CD4-positive, alpha-beta T cell treated with Interleukin-15 for 1 hour (primary cell): Measurements from ENCODE around the gene SUGP1.
"Not testable (repeated sequence)": the region's sequence is repeated elsewhere in the genome, so short reads cannot be mapped to it uniquely, and the experiment has no call there.

Source experiments
- DNase-seq: peaks from one replicate; pipeline ENCODE4 v3.0.0-alpha.2; 2020

The SUGP1 gene

GRCh38 chr19:19262190-19263057 is 57.9 kb downstream of the SUGP1 start:
- DNase-seq = no peak

GRCh38 chr19:19261350-19262189 is 58.7 kb downstream of the SUGP1 start:
- DNase-seq = no peak

GRCh38 chr19:19260417-19261214 is 59.7 kb downstream of the SUGP1 start:
- no peak for DNase-seq

- no peak for DNase-seq
Measured at GRCh38 chr19:19259741-19260140, 60.6 kb downstream of the SUGP1 start.

GRCh38 chr19:19258589-19259338 is 61.5 kb downstream of the SUGP1 start:
- no peak for DNase-seq

- DNase-seq = no peak
Measured at GRCh38 chr19:19257836-19258588, 62.3 kb downstream of the SUGP1 start.

- DNase-seq = no peak
Measured at GRCh38 chr19:19257137-19257536, 63.2 kb downstream of the SUGP1 start.

GRCh38 chr19:19256072-19256969 is 64.0 kb downstream of the SUGP1 start:
- DNase-seq = no peak

GRCh38 chr19:19253409-19253808 is 66.9 kb downstream of the SUGP1 start:
- not testable (repeated sequence) for DNase-seq

- DNase-seq = no peak
Measured at GRCh38 chr19:19250196-19250801, 70.0 kb downstream of the SUGP1 start.

GRCh38 chr19:19240476-19240875 is 79.8 kb downstream of the SUGP1 start:
- no peak for DNase-seq

GRCh38 chr19:19239675-19240074 is 80.6 kb downstream of the SUGP1 start:
- no peak for DNase-seq

- DNase-seq = no peak
Measured at GRCh38 chr19:19238126-19238894, 82.0 kb downstream of the SUGP1 start.

GRCh38 chr19:19236173-19236572 is 84.1 kb downstream of the SUGP1 start:
- DNase-seq = no peak

- DNase-seq = no peak
Measured at GRCh38 chr19:19234220-19234816, 86.0 kb downstream of the SUGP1 start.

GRCh38 chr19:19232261-19232721 is 88.0 kb downstream of the SUGP1 start:
- no peak for DNase-seq

GRCh38 chr19:19230999-19231398 is 89.3 kb downstream of the SUGP1 start:
- DNase-seq = no peak

- DNase-seq = no peak
Measured at GRCh38 chr19:19229701-19230100, 90.6 kb downstream of the SUGP1 start.

GRCh38 chr19:19227217-19227616 is 93.1 kb downstream of the SUGP1 start:
- DNase-seq = no peak
